PC-9 (cell line): ENCODE data around the gene CD180.

ENCODE experiments used
- CTCF ChIP-seq: fragments of 200-600 bp; sonication (generic); conservative IDR thresholded peaks from 2 replicates; pipeline ENCODE4 v1.6.1; 2017; ENCODE audit warnings: mixed run types, antibody characterized with exemption, mild to moderate bottlenecking, moderate library complexity
- EZH2 ChIP-seq: fragments of 200-600 bp; sonication (generic); IDR thresholded peaks from 2 replicates; pipeline ENCODE4 v1.8.0; 2017; ENCODE audit warnings: antibody characterized with exemption, low read depth

- TF ChIP-seq EZH2 (no peak), CTCF (no peak)
These were observed 46.8 kb upstream of the CD180 start for GRCh38 chr5:67243349-67243748.
